ENCODE data around the gene HIC1.

HIC1 gene

DNA sequence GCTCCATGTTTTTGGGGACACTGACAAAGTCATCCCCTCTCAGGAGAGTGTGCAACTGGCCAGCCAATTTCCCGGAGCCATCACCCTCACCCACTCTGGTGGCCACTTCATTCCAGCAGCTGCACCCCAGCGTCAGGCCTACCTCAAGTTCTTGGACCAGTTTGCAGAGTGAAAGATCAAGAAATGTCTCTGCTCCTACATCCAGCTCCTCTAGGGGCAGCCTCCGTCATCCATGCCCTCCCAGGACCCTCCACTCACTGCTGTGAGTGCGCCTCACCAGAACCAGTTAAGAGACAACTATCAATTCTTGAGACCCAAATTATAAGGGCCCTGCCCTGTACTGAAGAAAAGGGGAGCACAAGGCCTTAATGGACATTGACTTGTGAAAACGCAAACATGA, 12.0 kb upstream of the HIC1 start:
- in situ Hi-C loops (cut with MboI; ENCODE audit: low sequenced_read_pairs), result no loop called here

DNA sequence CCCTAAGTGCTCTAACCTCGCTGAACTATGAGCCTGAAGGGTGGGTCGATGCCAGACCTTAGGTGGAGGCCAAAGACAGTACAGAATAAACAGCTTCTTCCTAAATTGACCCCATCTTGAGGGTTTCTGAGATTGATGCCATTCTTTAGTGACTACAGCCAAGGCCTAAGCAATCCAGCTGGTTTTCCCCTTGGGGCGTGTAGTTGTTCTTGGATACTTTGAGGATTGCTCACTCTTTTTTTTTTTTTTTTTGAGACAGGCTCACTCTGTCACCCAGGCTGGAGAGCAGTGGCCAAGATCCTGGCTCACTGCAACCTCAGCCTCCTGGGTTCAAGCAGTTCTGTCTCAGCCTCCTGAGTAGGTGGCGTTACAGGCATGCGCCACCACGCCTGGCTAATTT, 11.1 kb upstream of the HIC1 start:
- in situ Hi-C loops (cut with MboI; ENCODE audit: low sequenced_read_pairs), result no loop called here

GRCh38 chr17:2044263-2044894, 10.5 kb upstream of the HIC1 start:
- in situ Hi-C loops (cut with MboI; ENCODE audit: low sequenced_read_pairs), result no loop called here

GRCh38 chr17:2047590-2047989, 7.3 kb upstream of the HIC1 start:
- in situ Hi-C loops (cut with MboI; ENCODE audit: low sequenced_read_pairs), result no loop called here

DNA sequence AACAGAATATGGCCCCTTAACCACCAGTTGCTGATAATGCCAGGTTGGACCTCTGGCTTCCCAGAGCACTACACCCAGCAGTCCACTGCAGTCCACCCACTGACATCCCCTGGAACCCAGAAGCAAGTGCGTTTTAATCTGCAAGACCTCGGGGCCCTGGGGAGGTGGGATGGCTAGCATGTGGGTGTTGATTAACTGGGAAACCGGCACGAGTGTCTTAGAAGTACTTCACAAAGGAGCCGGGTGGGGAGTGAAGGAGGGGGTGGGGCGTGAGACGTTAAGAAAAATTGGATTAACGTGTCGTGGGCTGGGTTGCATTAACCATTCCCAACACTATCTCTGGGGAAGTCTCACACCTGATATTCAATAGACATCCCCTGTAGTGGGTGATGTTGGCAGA, 6.1 kb upstream of the HIC1 start:
- in situ Hi-C loops (cut with MboI; ENCODE audit: low sequenced_read_pairs), result no loop called here

DNA sequence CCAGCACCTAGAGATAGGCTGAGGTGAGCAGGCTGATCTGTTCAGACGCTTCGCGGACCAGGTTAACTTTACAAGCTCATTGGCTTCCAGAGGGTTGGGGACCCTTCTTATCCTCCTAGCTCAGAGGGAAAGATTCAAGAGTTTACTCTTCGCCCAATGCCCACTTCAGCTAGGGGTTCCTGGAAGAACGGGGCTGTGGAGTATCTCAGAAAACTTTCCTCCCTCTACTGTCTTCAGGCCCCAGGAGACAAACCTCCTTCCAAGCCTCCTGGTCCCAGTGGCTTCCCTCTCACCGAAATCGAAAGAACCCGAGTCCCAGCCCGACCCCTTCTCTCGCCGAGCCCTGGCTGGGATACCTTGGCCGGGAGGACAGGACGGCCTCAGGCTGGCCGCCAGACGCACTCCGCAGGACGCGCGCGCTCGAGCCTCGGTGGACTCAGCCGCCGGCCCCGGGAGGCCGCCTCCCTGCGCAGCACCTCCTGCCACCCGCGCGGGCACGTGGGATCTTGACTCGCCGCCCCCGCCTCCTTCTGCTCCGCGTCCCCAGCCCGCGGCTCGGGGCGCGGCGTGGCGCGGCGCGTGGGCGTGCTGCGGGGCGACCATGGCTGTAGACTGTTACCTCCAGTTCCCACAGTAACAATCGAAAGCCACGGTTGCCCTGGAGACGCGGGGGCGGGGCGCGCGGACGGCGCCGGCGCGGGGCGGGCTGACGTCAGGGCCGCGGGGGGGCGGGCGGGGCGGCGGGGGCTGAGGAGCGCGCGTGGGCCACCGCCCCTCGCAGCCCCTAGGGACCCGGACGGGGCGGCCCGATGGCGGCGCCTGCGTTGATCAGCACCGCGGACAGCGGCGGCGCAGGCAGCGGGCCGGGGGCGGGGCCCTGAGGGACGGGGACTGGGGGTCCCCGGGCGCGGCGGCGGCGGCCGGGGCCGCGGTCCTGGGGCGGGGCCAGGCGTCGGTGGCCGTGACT, 5.3 kb upstream of the HIC1 start:
- in situ Hi-C loops (cut with MboI; ENCODE audit: low sequenced_read_pairs), result no loop called here

- in situ Hi-C loops (cut with MboI; ENCODE audit: low sequenced_read_pairs), result no loop called here
These were observed 4.4 kb upstream of the HIC1 start for GRCh38 chr17:2050300-2051060.

- in situ Hi-C loops (cut with MboI; ENCODE audit: low sequenced_read_pairs), result no loop called here
These were observed 3.6 kb upstream of the HIC1 start for GRCh38 chr17:2051061-2051932.

GRCh38 chr17:2051933-2052559, 2.9 kb upstream of the HIC1 start:
- in situ Hi-C loops (cut with MboI; ENCODE audit: low sequenced_read_pairs), result no loop called here

DNA sequence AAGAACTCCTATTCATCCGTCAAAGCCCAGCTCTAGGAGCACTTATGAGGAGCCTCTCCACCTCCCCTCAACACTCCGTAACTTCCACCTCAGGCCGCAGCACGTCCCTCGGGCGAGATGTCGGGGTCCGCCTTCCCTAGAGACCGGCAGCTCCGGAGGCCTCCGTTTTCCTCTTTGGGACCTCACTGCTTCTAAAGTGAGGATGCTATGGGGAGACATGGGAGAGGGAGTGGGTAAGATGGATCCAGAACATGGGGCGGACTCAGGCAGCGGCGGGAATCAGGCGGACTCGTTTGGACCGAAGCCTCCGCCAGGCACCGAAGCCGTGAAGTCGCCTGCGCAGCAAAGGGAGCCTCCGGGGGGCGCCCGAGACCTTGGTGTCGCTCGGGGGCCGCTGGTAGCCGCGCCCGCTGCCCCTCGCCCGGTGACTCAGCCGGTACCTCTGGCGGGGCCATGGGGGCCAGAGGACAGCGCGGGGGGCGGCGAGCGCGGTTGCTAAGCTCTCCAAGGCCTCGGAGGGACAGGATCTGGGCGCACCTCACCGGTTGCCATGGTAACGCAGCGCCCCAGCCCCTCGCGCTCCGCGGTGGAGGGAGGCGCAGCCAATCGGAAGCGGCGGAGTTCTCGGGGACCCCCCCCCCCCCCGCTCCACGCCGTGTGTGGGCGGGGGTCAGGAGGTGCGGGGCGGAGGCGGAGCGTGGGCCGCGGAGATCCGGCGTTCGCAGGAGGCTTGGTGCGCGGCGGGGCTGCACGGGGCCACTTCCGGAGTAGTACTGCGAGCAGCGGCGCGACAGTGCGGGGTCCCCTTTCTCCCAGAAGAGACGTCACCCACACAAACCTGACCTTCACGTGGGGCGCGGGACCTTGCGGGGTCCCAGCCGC, 1.3 kb upstream of the HIC1 start:
- in situ Hi-C loops (cut with MboI; ENCODE audit: low sequenced_read_pairs), result no loop called here

DNA sequence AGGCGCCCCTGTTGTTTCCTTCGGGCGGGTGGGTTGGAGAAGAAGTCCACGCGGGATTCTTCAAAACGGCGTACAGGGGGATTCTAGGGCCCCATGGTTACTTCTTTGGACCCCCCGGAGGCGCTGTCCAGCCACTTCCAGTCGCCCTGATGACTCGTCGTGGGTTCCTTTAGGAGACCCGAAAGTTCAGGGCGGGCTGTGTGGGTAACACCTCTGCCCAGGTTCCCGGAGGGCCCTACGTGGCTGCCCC, 716 bp upstream of the HIC1 start:
- in situ Hi-C loops (cut with MboI; ENCODE audit: low sequenced_read_pairs), result no loop called here

GRCh38 chr17:2055292-2056205, 646 bp downstream of the HIC1 start:
- in situ Hi-C loops (cut with MboI; ENCODE audit: low sequenced_read_pairs), result no loop called here

DNA sequence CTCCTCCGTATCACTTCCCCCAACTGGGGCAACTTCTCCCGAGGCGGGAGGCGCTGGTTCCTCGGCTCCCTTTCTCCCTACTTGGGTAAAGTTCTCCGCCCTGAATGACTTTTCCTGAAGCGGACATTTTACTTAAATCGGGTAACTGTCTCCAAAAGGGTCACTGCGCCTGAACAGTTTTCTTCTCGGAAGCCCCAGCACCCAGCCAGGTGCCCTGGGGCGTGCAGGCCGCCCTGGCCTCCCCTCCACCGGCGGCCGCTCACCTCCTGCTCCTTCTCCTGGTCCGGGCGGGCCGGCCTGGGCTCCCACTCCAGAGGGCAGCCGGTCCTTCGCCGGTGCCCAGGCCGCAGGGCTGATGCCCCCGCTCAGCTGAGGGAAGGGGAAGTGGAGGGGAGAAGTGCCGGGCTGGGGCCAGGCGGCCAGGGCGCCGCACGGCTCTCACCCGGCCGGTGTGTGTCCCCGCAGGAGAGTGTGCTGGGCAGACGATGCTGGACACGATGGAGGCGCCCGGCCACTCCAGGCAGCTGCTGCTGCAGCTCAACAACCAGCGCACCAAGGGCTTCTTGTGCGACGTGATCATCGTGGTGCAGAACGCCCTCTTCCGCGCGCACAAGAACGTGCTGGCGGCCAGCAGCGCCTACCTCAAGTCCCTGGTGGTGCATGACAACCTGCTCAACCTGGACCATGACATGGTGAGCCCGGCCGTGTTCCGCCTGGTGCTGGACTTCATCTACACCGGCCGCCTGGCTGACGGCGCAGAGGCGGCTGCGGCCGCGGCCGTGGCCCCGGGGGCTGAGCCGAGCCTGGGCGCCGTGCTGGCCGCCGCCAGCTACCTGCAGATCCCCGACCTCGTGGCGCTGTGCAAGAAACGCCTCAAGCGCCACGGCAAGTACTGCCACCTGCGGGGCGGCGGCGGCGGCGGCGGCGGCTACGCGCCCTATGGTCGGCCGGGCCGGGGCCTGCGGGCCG, 1.6 kb downstream of the HIC1 start:
- in situ Hi-C loops (cut with MboI; ENCODE audit: low sequenced_read_pairs), result no loop called here

DNA sequence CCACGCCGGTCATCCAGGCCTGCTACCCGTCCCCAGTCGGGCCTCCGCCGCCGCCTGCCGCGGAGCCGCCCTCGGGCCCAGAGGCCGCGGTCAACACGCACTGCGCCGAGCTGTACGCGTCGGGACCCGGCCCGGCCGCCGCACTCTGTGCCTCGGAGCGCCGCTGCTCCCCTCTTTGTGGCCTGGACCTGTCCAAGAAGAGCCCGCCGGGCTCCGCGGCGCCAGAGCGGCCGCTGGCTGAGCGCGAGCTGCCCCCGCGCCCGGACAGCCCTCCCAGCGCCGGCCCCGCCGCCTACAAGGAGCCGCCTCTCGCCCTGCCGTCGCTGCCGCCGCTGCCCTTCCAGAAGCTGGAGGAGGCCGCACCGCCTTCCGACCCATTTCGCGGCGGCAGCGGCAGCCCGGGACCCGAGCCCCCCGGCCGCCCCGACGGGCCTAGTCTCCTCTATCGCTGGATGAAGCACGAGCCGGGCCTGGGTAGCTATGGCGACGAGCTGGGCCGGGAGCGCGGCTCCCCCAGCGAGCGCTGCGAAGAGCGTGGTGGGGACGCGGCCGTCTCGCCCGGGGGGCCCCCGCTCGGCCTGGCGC, 2.4 kb downstream of the HIC1 start:
- in situ Hi-C loops (cut with MboI; ENCODE audit: low sequenced_read_pairs), result no loop called here

GRCh38 chr17:2057760-2058585, 3.1 kb downstream of the HIC1 start:
- in situ Hi-C loops (cut with MboI; ENCODE audit: low sequenced_read_pairs), result no loop called here
